ENCODE measurements around the gene GOLGA3.

Gene GOLGA3

DNA sequence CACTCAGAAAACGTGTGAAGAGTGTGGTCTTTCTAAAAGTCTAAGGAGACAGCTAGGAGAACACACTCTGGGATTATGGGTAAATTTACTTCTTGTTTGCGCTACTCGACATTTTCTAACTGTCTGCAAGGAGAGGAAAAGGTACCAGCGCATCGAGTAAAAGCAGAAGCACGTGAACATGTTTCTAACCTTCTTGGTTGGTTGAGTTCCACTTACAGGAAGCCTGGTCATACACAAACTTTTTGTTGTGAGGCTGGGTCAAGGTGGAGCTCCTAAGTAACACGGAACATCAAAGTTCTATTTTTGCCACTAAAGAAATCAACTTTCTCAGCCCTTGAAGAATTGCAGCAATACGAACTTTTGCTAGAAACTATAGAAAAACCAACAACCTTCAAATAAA is 87.0 kb downstream of the GOLGA3 start:
- DNase-seq = no peak

DNA sequence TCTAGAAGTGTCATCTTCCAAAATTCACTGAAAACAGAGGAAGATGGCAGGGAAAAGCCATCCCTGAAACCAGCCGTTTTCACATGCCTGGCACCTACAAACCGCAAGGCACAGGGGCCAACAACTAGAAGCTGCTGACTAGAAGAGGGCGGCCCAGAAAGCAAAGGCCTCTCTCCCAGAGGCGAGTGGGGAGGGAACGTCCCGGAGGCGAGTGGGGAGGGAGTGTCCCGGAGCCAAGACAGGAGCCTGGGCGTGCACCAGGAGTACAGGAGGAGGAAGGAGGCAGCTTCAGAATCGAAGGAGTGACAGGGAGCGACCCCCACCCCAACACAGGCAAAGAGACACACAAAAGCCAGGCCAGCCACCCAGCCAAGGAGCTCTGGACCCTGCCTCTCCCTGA is 88.0 kb downstream of the GOLGA3 start:
- DNase-seq = no peak

DNA sequence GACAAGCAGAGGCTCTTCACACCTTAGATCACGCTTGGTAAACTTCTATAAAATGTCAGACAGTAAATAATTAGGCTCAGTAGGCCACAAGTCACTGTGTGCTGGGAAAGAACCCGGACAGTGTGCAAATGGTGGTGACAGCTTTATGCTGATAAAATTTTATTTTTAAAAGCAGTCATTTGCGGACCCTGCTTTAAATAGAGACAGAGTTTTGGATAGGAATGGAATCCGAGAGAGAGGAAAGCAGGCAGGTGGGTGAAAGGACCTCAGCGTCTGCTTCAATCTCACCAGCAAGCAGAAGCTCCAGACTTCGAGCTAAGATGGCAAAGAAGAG is 88.4 kb downstream of the GOLGA3 start:
- DNase-seq = no peak

DNA sequence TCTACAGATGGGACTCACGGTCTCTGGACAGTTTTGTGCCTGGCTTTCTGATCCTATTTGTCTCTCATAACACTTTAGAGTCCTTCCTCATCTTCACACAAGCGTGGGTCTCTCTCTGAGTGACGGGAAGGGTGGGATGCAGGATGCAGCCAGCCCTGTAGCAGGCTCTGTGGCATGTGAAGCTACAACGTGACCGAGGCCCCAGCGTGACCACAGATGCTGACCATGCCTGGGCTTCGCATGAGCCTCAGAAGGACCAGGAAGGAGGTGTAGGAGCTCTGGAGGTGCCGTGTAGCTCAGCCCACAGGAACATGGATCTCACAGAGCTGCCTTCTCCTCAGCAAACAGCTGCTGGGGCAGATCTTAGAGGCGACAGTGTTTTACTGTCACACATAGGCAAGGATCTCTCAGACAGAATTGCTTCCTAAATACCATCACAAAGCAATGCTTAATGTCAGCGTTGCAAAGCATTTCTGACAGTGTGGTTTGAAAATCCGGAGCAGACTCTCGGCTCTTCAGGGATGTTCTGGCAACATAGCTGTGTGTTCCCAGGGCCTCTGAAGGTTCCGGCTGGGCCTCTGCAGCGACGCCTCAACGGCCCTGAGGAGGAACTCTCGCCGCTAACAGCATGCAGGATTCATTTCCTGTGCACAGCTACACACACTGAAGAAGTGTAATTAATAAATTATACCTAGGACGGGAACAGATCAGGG is 88.9 kb downstream of the GOLGA3 start:
- no peak for DNase-seq

DNA sequence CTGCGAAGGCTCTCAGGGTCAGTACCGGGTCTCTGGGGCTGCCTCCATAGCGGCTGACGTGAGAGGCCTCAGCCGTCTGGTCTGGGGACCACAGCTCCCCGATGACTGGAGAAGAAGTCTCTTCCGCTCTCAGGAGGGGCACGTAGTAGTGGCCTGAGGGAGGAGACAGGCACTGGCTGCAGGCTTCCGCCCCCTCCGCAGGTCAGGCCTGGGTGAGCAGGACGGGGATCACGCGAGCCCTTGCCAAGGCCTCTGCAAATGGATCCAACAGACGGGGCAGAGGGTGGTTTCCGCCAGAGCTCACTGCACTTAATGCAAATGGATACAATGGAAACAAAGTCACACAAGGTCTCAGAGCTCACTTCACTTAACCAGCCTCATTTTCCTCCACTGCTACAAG is 91.8 kb downstream of the GOLGA3 start:
- no peak for DNase-seq

DNA sequence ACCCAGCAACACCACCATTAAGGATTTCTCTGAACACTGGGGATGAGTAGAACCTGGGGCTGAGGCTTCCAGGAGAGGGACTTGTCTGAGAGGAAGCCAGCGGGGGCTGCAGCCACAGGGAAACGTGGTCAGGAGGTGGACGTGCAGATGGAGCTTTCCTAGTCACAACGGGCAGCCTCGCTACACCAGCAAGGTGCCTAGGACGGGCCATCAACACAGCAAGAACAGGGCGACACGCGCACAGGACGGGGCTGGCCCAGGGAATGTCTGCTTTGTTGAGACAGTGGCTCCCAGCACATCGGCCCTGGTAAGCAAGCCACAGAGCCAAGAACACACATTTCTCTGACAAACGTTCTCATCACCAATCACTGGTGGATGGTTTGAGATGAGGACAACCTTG is 92.3 kb downstream of the GOLGA3 start:
- no peak for DNase-seq

DNA sequence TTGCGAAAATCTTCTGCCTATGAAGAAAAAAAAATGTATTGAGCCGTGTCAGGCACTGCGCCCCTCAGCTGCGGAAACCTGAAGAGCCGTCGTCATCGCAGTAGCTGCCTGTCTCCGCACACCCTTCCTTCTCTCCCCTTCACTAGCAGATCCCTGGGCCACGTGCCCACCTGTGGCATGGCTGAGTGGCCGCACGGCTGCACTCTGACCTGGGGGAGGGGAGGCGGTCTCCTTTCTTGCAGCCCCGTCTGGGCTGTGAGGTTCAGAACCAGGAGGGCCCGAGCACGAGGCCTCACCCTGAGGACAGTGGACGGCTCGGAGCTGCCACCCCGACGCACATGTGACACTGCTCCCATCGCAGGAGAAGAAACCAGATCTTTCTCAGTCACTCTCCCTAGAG is 93.2 kb downstream of the GOLGA3 start:
- no peak for DNase-seq

DNA sequence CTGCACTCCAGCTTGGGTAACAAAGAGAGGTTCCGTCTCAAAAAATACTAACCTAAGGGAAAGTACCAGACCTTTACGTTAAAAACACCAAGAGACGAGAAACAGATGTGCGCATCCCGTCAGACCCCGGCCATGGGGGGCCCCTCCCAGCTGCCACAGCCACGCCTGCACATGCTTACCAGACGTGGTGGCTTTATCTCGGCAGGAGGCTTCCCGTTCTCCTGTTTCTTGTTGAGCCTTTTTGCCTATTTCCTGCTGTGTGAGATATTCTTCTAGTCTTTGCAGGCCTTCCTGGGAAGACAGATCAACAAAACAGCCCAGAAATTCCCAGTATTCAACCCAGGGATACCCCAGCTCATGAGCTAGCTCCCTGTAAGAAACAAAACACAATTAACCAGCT is 94.5 kb downstream of the GOLGA3 start:
- peak; percentile 64 for DNase-seq

DNA sequence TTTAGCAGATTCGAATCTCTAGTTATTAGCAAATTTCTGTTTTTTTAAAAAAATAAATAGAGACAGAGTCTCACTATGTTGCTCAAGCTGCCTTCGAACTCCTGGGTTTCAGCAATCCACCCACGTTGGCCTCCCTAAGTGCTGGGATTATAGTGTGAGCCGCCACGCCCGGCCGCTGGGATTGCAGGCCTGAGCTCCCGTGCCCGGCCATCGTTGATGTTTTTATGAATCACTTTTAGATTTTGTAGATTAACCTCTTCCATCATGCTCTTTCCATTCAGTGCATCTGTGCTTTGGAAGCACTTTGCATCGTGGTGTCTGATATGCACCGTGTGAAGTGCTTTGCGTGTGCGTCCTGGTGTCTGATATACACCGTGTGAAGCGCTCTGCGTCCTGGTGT is 97.1 kb downstream of the GOLGA3 start:
- DNase-seq = no peak

DNA sequence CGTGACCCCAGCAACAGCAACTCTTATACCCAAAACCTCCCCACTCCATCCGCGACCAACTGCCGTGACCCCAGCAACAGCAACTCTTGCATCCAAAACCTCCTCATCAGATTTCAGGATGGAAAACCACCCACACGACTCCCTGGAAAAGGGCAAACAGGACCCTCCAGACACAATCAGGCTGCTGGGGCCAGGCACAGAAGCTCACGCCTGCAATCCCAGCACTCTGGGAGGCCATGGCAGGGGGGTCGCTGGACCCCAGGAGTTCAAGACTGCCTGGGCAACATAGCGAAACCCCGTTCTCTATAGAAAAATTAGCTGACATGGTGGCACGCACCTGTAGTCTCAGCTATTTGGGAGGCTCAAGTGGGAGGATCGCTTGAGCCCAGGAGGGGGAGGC is 98.3 kb downstream of the GOLGA3 start:
- DNase-seq = no peak

DNA sequence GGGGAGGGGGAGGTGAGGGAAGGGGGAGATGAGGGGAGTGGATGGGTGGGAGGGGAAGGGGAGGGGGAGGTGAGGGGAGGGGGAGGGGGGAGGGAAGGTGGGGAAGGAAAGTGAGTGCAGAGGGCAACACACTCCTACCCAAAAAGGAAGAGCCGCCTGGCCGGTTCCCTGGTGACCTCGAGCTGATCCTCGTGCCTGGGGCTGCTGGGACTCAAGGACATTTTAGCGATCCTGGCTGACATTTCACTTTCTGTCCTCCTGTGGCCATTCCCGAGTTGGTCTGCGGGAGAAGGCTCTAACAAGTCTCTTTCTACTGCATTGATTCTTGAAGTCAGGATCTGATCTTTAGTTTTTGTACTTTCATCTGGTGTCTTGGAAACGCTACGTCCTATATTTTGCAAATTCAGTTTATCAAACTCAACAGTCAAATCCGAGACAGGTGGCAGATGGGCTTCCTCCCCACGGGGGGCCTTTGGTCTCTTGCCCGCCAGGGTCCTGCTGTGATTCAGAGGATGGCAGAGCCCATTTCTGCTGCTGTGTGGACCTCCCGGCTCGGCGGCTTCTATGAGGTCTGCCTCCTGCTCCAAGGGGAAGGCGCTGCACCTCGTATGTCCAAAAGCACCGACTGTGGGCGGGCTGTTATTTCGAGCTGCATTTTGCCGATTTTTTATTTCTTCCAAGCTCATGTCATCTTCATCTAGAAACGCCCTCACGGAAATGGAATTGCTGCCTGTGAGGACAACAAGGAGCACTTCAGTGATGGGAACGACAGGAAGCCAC is 98.9 kb downstream of the GOLGA3 start:
- DNase-seq = peak; percentile 20

DNA sequence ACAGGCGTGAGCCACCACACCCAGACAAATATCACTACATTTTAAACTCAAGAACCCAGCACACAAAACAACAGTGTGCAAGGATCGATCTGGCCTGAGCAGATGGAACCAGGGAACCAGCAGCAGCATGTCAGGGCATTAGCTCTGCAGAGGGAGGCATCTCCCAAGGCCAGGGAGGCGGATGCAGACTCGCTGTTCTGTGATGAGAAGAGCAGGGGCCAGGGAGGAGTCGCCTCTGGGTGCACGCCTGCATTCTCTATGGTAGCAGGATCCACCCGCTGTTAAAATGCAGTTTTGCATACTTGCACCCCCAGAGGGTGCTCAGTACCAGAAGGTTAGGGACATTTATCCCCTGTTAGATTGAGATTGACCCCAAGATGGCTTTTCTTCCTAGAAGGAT is 100.2 kb downstream of the GOLGA3 start:
- no peak for DNase-seq

DNA sequence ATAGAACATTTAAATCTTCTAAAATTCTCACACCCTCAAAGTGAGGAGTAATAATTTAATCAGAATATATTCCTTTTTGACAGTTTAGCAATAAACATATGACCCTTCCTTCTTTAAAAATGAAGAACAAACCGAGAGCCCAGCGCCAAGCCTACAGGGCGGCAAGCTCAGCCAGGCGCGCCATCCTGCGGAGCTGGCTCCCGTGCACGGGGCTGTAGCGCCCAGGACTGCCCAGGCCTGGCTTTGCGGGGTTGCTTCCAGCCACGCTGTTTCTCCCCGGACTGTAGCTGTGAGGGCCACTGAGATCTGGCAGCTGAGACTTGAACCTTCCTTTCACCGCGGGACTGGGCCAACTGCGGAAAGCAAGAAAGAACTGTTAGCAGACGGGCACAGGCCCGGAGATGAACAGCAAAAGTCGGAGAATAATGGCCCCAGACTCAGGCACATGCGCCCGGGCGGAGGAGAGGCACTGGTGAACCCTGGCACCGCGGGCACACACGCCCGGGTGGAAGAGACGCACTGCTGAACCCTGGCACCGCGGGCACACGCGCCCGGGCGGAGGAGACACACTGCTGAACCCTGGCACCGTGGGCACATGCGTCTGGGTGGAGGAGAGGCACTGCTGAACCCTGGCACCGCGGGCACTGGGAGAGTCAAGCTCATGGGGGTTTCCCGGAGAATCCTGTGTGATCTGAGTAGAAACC is 101.4 kb downstream of the GOLGA3 start:
- DNase-seq = no peak

DNA sequence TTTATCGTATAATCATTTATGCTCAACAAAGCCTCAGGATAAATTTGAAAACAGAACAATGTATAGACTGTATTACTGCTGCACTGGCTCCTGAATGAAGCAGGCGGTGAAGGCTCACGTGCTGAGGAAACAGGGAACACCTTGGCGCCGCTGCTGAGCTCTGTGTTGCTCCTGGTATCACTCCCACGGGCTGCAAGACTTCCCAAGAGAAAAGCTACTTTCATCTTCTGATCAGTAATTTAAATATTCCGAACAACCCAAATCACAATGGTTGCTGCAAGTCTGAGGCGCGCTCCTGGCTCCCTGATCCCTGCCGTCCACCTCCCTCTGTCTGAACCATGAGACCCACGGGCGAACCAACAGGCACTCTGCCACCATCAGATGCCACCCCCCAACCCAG is 102.3 kb downstream of the GOLGA3 start:
- no peak for DNase-seq

DNA sequence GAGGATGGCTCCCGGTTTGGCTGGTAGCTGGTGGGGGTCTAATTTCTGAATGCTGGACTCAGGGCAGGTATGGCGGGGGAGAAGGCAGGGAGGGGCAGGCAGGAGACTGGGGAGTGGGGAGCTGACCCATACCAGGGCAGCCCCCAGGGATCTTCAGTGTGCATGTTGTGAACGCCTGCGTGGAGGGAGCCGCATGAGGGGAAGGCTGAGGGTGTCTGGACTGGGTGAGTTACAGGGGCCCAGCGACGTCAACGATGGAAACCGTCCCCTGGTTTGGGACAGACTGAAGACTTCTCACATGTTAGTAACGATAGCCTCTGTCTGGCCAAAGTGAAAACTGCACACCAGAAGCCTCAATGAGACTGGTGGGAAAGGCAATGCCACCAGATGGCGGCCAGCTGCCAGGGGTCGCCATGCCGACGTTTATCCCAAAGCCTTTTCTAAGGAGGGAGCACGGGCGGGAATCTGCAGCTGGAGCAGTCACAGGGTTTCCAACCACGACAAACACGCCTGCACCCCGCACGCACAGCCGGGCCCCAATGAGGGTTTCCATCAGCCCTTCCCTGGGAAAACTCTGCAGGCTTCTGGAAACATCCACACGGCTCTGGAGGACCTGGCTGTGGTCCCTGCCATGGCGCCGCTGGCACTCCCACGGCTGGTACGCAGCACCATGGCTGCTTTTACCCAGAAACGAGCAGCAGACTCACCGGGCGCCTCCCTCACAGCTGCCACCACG is 104.0 kb downstream of the GOLGA3 start:
- DNase-seq = no peak

DNA sequence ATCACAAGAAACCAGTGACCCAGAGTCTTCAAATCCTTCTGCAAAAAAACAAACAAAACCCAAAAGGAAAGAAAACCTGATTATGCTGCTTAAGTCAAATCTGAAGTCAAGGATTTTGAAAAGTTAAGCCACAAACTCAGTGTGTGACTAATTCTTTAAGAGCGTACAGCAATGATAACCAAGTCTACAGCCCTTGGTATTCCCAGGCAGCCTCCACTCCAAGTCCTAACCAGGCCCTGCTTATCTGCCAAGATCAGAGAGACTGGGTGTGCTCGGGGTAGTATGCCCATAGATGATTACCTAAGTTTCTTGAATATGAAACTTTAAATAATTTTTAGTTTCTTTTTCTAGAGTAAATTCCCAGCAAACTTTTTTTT is 104.9 kb downstream of the GOLGA3 start:
- no peak for DNase-seq

DNA sequence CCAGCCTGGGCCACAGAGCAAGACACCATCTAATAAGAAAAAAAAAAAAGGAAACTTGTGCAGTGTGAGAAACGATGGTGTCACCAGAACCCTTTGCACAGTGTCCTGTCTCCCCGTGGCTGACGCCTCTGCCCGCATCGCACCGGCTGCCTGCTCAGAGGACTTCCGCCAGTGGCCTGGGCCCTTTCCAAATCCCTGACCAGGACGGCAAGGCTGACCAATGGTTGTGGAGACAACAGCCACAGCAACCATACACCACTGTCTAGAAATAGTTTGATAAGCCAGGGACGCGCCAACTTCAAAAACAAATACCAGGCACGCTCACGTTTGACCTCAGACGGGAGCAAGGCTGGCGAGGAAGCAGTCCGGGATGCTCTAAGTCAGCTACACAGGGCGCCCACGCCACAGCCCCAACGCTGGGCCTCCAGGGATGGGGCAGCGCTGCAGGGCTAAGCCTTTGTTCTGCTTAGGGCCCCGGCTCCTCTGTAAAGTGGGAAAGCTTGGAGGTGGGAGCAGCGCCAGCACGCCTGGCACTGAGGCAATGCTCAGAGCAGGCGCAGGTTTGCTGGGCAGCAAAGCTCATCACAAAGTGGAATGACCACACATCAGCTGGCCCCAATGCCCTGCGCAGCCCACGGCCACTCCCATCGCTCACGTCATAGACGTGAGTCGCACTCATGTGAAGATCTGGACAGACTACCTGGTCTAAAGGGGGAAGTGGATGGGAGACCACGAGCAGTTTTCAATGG is 105.5 kb downstream of the GOLGA3 start:
- no peak for DNase-seq

DNA sequence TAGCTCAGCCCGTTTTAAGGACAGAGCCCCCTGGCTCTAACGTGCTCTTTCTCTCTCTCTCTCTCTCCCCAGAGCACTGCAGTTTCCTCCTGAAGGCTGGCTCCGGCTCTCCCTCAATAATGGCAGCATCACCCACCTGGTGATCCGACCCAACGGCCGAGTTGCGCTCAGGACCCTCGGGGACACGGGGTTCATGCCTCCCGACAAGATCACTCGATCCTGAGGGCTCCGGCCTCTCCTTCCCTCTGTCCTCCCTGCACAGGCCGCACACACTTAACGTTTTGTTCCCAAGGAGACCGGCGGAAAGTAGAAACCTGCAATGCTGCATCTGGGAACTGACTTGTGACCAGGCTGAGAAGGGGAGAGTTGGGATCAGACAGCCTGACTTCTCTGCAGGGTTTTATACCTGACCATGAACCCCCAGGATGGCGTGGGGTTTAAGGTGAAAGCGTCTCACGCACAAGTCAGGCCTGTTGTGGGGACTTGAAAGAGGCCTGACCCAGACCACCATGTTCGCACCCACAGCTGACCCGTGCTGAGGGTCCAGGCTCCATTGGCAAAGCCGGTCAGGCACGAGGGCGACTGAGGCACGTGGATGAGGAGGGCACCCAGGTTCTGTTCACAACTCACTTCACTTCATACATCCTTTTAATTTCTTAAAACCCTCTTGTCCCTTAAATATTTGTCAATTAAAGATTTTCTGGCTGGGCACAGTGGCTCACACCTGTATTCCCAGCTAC is 107.9 kb downstream of the GOLGA3 start:
- DNase-seq = no peak

DNA sequence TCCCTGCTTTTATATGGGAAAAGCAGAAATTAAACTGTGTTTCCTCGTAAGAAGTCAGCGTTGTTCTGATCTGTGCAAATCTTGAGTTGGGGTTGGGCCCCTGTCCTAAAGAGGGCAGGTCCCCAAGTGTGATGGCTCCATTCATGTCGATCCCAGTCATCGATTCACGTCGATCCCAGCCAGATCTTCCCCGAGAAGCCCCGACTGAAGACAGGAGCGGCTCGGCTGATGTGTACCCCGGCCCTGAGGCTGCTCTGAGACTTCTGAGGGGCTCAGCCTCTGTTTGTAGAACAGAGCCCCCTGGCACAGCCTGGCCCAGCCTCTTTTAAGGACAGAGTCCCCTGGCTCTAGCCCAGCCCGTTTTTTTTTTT is 108.7 kb downstream of the GOLGA3 start:
- DNase-seq = no peak

DNA sequence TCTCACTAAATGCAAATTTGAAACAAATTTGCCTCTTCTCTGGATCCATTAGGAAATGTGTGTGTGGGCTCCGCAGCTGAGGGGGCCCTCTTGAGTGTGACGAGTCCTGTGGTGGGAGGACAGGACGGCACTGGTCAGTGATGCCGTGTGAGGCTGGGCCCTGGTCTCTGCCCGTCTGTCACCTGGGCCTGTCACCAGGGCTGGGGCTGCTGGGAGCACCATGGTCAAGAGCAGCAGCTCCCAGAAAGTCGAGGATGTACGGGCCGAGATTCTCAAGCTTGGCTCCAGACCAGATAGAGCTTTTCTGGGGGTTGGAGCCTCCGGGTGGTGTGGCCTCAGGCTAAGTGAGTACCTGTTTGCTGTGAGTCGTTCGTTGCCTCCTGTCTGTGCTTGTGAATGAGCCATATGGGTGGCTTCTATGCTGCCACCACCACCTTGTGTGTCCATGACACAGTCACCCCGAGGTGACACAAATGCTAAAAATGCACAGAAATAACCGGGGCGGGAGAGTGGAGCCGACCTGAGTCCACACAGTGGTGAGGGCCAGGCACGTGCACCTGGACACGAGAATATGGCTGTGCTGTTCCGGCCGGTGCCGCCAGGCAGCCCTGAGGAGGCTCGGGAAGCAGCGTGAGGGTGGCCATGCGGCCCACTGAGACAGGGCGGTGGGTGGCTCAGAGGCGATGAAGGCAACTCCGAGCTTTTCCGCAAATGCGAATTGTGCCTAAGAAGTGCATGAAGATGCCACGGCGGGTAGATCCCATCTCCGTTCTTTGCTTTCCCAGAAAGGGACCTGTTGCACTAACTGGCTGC is 109.3 kb downstream of the GOLGA3 start:
- DNase-seq = no peak

Measured in fibroblast of skin of back (primary cell).